GM12891 (cell line): Measurements from ENCODE around the gene LYPD8.

Experiments
- POLR2A ChIP-seq: IDR thresholded peaks from 2 replicates; pipeline ENCODE4 v1.6.1; 2011; ENCODE audit warnings: low read depth, low read length, control low read depth
- POLR2AphosphoS5 ChIP-seq: IDR thresholded peaks from 2 replicates; pipeline ENCODE4 v1.6.1; 2011; ENCODE audit warnings: low read depth, low read length, control low read depth
- POU2F2 ChIP-seq: IDR thresholded peaks from 2 replicates; pipeline ENCODE4 v1.6.1; 2011; ENCODE audit warnings: low read depth, mild to moderate bottlenecking, control low read depth, low read length, moderate library complexity
- SPI1 ChIP-seq: IDR thresholded peaks from 2 replicates; pipeline ENCODE4 v1.6.1; 2011; ENCODE audit warnings: low read depth, low read length, control low read depth
- TAF1 ChIP-seq: IDR thresholded peaks from 2 replicates; pipeline ENCODE4 v1.6.1; 2011; ENCODE audit warnings: low read depth, low read length, control low read depth

DNA sequence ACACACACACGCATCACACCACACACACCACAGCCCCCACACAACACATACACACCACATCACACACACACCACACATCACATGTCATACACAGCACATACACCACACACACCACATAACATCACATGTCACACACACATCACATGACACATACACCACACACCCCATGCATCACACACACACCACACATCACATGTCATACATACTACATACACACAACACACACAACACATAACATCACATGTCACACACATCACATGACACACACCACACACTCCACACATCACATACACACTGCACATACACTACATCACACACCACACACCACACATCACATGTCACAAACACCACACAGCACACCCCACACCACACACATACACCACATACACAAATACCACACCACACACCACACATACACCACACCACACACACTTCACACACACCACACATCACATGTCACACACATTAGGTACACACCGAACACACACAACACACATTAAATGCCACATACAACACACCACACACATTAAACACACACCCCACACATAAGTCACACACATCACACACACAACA, 1.8 kb downstream of the LYPD8 start:
- TF ChIP-seq POLR2A (no peak), POLR2AphosphoS5 (no peak), SPI1 (no peak), TAF1 (no peak), POU2F2 (no peak)
